Measurements from ENCODE around the gene BUD13.

The BUD13 gene

GRCh38 chr11:116792869-116793771 is 20.3 kb upstream of the BUD13 start:
- Histone ChIP-seq H3K27ac (ENCODE audit: low read length) (no peak overlapping the region), H3K4me3 (ENCODE audit: low read length in 2 of 2) (no peak overlapping the region), H3K9me3 (ENCODE audit: control insufficient read depth in 2 of 2, low read length in 2 of 2) (no peaks in the 10 kb centered on the region), H3K27me3 (ENCODE audit: control insufficient read depth in 1 of 2, insufficient read depth in 2 of 2, low read length in 2 of 2) (no peaks in the 10 kb centered on the region), H3K36me3 (ENCODE audit: control insufficient read depth in 2 of 2, insufficient read depth in 2 of 2, low read length in 2 of 2) (no peaks in the 10 kb centered on the region), H3K9ac (ENCODE audit: low read length in 2 of 2) (no peak overlapping the region), H3K4me1 (ENCODE audit: control insufficient read depth, insufficient read depth, low read length) (peaks cover 12% of the 10 kb centered on the region)

- H3K27me3 ChIP-seq (ENCODE audit: control insufficient read depth in 1 of 2, insufficient read depth in 2 of 2, low read length in 2 of 2): no peaks in the 10 kb centered on the region
- peak overlapping the region in 1 of 2 donors; percentile 5 for H3K9ac ChIP-seq (ENCODE audit: low read length in 2 of 2)
- H3K4me1 ChIP-seq (ENCODE audit: control insufficient read depth, insufficient read depth, low read length): peaks cover 14% of the 10 kb centered on the region
- H3K4me3 ChIP-seq (ENCODE audit: low read length in 2 of 2): no peak overlapping the region
- H3K36me3 ChIP-seq (ENCODE audit: control insufficient read depth in 2 of 2, insufficient read depth in 2 of 2, low read length in 2 of 2): no peaks in the 10 kb centered on the region
- no peaks in the 10 kb centered on the region for H3K9me3 ChIP-seq (ENCODE audit: control insufficient read depth in 2 of 2, low read length in 2 of 2)
- H3K27ac ChIP-seq (ENCODE audit: low read length): no peak overlapping the region
These were observed 19.5 kb upstream of the BUD13 start for GRCh38 chr11:116792144-116792868.

GRCh38 chr11:116791813-116792143 is 19.0 kb upstream of the BUD13 start, which contains the start of gene APOA5:
Gene APOA5 (minus strand): TSS chr11:116791879. CDS start chr11:116791860, 19 bp downstream.
- Histone ChIP-seq H3K27ac (ENCODE audit: low read length) (no peak within 1 kb of the TSS), H3K27me3 (ENCODE audit: control insufficient read depth in 1 of 2, insufficient read depth in 2 of 2, low read length in 2 of 2) (no peaks in the 10 kb centered on the region), H3K36me3 (ENCODE audit: control insufficient read depth in 2 of 2, insufficient read depth in 2 of 2, low read length in 2 of 2) (no peaks in the 10 kb centered on the region), H3K9me3 (ENCODE audit: control insufficient read depth in 2 of 2, low read length in 2 of 2) (no peaks in the 10 kb centered on the region), H3K4me3 (ENCODE audit: low read length in 2 of 2) (peak within 1 kb of the TSS in 1 of 2 donors; percentile 66), H3K9ac (ENCODE audit: low read length in 2 of 2) (peak within 1 kb of the TSS in 1 of 2 donors; percentile 5), H3K4me1 (ENCODE audit: control insufficient read depth, insufficient read depth, low read length) (peaks cover 19% of the 10 kb centered on the region)

- peak overlapping the region in 1 of 2 donors; percentile 66 for H3K4me3 ChIP-seq (ENCODE audit: low read length in 2 of 2)
- H3K27me3 ChIP-seq (ENCODE audit: control insufficient read depth in 1 of 2, insufficient read depth in 2 of 2, low read length in 2 of 2): no peaks in the 10 kb centered on the region
- H3K4me1 ChIP-seq (ENCODE audit: control insufficient read depth, insufficient read depth, low read length): peaks cover 22% of the 10 kb centered on the region
- no peak overlapping the region for H3K27ac ChIP-seq (ENCODE audit: low read length)
- no peak overlapping the region for H3K9ac ChIP-seq (ENCODE audit: low read length in 2 of 2)
- H3K36me3 ChIP-seq (ENCODE audit: control insufficient read depth in 2 of 2, insufficient read depth in 2 of 2, low read length in 2 of 2): peaks cover 3 to 4% of the 10 kb centered on the region in 2 donors
- no peaks in the 10 kb centered on the region for H3K9me3 ChIP-seq (ENCODE audit: control insufficient read depth in 2 of 2, low read length in 2 of 2)
These were observed 18.4 kb upstream of the BUD13 start for GRCh38 chr11:116791002-116791812.

- Histone ChIP-seq H3K4me3 (ENCODE audit: low read length in 2 of 2) (no peak overlapping the region), H3K27ac (ENCODE audit: low read length) (no peak overlapping the region), H3K9me3 (ENCODE audit: control insufficient read depth in 2 of 2, low read length in 2 of 2) (no peaks in the 10 kb centered on the region), H3K27me3 (ENCODE audit: control insufficient read depth in 1 of 2, insufficient read depth in 2 of 2, low read length in 2 of 2) (no peaks in the 10 kb centered on the region), H3K36me3 (ENCODE audit: control insufficient read depth in 2 of 2, insufficient read depth in 2 of 2, low read length in 2 of 2) (peaks cover 9 to 12% of the 10 kb centered on the region in 2 donors), H3K9ac (ENCODE audit: low read length in 2 of 2) (no peak overlapping the region), H3K4me1 (ENCODE audit: control insufficient read depth, insufficient read depth, low read length) (peaks cover 22% of the 10 kb centered on the region)
These were observed 17.6 kb upstream of the BUD13 start for GRCh38 chr11:116790167-116791001.

GRCh38 chr11:116788975-116789374 is 16.2 kb upstream of the BUD13 start:
- Histone ChIP-seq H3K27me3 (ENCODE audit: control insufficient read depth in 1 of 2, insufficient read depth in 2 of 2, low read length in 2 of 2) (no peaks in the 10 kb centered on the region), H3K27ac (ENCODE audit: low read length) (no peak overlapping the region), H3K36me3 (ENCODE audit: control insufficient read depth in 2 of 2, insufficient read depth in 2 of 2, low read length in 2 of 2) (peaks cover 23 to 26% of the 10 kb centered on the region in 2 donors), H3K4me1 (ENCODE audit: control insufficient read depth, insufficient read depth, low read length) (peaks cover 22% of the 10 kb centered on the region), H3K4me3 (ENCODE audit: low read length in 2 of 2) (peak overlapping the region in 1 of 2 donors; percentile 92), H3K9ac (ENCODE audit: low read length in 2 of 2) (no peak overlapping the region), H3K9me3 (ENCODE audit: control insufficient read depth in 2 of 2, low read length in 2 of 2) (no peaks in the 10 kb centered on the region)

- H3K27ac ChIP-seq (ENCODE audit: low read length): peak overlapping the region; percentile 87
- H3K9me3 ChIP-seq (ENCODE audit: control insufficient read depth in 2 of 2, low read length in 2 of 2): no peaks in the 10 kb centered on the region
- peaks cover 27 to 30% of the 10 kb centered on the region in 2 donors for H3K36me3 ChIP-seq (ENCODE audit: control insufficient read depth in 2 of 2, insufficient read depth in 2 of 2, low read length in 2 of 2)
- no peaks in the 10 kb centered on the region for H3K27me3 ChIP-seq (ENCODE audit: control insufficient read depth in 1 of 2, insufficient read depth in 2 of 2, low read length in 2 of 2)
- peak overlapping the region; percentile 88 to 96 for H3K9ac ChIP-seq (ENCODE audit: low read length in 2 of 2)
- H3K4me3 ChIP-seq (ENCODE audit: low read length in 2 of 2): peak overlapping the region; percentile 92 to 94
- peaks cover 22% of the 10 kb centered on the region for H3K4me1 ChIP-seq (ENCODE audit: control insufficient read depth, insufficient read depth, low read length)
These were observed 15.7 kb upstream of the BUD13 start for GRCh38 chr11:116788534-116788933.

- no peaks in the 10 kb centered on the region for H3K27me3 ChIP-seq (ENCODE audit: control insufficient read depth in 1 of 2, insufficient read depth in 2 of 2, low read length in 2 of 2)
- H3K4me1 ChIP-seq (ENCODE audit: control insufficient read depth, insufficient read depth, low read length): peaks cover 22% of the 10 kb centered on the region
- no peaks in the 10 kb centered on the region for H3K9me3 ChIP-seq (ENCODE audit: control insufficient read depth in 2 of 2, low read length in 2 of 2)
- peak within 1 kb of the TSS; percentile 87 for H3K27ac ChIP-seq (ENCODE audit: low read length)
- peak within 1 kb of the TSS; percentile 88 to 96 for H3K9ac ChIP-seq (ENCODE audit: low read length in 2 of 2)
- H3K36me3 ChIP-seq (ENCODE audit: control insufficient read depth in 2 of 2, insufficient read depth in 2 of 2, low read length in 2 of 2): peaks cover 33 to 36% of the 10 kb centered on the region in 2 donors
- peak within 1 kb of the TSS; percentile 92 to 94 for H3K4me3 ChIP-seq (ENCODE audit: low read length in 2 of 2)
These were observed 15.1 kb upstream of the BUD13 start, which contains the start of gene ZPR1 for GRCh38 chr11:116787786-116788486. Gene ZPR1 (minus strand): TSS chr11:116788023. CDS start chr11:116787990, 33 bp downstream.

- peak overlapping the region; percentile 88 to 96 for H3K9ac ChIP-seq (ENCODE audit: low read length in 2 of 2)
- peaks cover 22% of the 10 kb centered on the region for H3K4me1 ChIP-seq (ENCODE audit: control insufficient read depth, insufficient read depth, low read length)
- H3K27me3 ChIP-seq (ENCODE audit: control insufficient read depth in 1 of 2, insufficient read depth in 2 of 2, low read length in 2 of 2): no peaks in the 10 kb centered on the region
- H3K4me3 ChIP-seq (ENCODE audit: low read length in 2 of 2): peak overlapping the region; percentile 92 to 94
- H3K36me3 ChIP-seq (ENCODE audit: control insufficient read depth in 2 of 2, insufficient read depth in 2 of 2, low read length in 2 of 2): peaks cover 37 to 41% of the 10 kb centered on the region in 2 donors
- H3K9me3 ChIP-seq (ENCODE audit: control insufficient read depth in 2 of 2, low read length in 2 of 2): no peaks in the 10 kb centered on the region
- H3K27ac ChIP-seq (ENCODE audit: low read length): peak overlapping the region; percentile 87
These were observed 14.6 kb upstream of the BUD13 start for GRCh38 chr11:116787436-116787785.
